CD4-positive, alpha-beta T cell treated with Interleukin-12 subunit alpha and Interleukin-12 subunit beta, for 1 hour (primary cell): ENCODE results near the gene CRY2.
A peak's percentile ranks its signal among the peaks of the same experiment; 100 is the strongest.
"Not testable (repeated sequence)": the region's sequence is repeated elsewhere in the genome, so short reads cannot be mapped to it uniquely, and the experiment has no call there.

Experiments
- DNase-seq: peaks from one replicate; pipeline ENCODE4 v3.0.0-alpha.2; 2020

Gene CRY2

GRCh38 chr11:45811571-45812290 is 35.5 kb upstream of the CRY2 start:
- DNase-seq: no peak

DNA sequence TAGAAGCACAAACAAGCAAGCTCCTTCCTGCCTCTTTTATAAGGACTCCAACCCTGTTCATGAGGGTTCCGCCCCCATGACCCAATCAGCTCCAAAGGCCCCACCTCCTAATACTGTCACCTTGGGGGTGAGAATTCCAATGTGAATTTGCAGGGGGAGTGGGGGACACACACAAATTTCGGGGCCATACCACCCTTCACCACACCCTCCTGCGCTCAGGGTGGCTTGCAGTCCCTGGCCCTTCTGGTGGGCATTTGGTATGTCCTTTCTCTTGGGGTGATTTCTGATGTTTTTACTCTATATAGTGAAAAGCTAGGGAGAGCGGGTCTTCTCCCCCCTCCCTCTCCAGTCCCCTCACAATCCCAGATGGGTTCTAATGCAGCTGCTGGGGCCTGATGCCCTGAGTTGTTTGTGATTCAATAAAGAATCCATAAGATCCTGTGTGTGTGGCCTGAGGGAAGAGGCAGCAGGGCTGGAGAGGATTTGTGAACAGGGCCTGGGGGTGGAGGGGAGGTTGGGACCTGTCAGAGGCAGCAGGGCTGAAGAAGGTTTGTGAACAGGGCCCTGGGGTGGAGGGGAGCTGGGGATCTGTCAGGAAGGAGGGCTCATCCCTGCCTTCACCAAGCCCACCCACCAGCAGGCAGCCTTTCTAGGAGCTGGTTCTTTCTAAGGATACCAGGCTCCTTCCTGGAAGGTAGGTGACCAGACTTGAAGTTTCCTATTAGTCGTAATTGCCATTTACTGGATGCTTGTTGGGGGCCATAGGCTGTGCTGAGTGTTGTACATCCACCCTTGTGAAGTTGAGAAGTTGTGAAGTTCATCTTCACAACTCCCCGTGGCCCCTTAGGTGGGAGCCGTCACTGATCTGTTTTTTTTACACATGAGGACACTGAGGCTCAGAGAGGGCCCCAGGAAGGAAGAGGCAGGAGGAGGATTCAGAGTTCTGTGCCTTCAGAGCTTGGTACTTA is 34.4 kb upstream of the CRY2 start:
- DNase-seq: no peak

- no peak for DNase-seq
These were observed 31.5 kb upstream of the CRY2 start for GRCh38 chr11:45815747-45816146.

- DNase-seq: no peak
These were observed 30.7 kb upstream of the CRY2 start for GRCh38 chr11:45816614-45817013.

DNA sequence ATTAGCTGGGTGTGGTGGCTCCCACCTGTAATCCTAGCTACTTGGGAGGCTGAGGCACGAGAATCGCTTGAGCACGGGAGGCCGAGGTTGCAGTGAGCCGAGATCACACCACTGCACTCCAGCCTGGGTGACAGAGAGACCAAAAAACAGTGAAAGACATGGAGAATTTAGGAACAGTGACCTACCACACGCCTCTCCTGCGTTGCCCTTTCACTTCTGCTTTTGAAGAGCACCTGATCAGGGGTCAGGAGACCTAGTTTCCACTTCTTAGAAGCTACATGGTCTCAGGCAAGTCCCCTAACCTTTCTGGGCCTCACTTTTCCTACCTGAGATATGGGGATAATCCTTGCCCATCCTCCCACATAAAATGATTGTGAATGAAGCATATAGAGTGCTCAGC is 30.1 kb upstream of the CRY2 start:
- DNase-seq: no peak

- DNase-seq: no peak
These were observed 28.2 kb upstream of the CRY2 start for GRCh38 chr11:45818961-45819605.

DNA sequence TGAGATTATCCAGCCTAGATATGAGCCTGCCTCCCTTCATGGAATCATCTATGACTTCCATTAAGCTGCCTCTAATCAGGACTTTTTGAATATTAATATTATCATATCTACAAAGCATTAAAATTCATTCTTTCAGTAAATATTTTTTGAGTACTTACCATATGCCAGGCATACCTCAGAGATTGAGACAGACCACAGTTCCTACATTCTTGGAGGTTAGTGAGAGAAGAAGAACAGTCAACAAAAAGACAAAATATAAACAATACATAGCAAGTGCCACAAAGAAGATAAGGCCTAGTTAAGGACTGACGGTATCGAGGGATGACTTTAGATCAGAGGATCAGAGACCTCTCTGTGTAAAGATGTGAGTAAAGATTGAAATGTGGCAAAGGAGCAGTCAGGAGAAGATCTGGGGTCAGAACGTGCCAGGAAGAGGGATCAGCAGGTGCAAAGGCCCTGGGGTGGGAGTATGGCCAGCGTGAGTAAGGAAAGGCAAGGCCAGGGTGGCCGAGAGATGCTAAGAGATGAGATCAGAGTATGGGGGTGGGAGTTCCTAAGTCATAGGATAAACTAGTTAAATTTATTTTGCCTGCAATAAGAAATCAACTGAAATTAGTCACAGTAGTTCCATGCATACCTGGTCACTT is 26.9 kb upstream of the CRY2 start:
- no peak for DNase-seq

DNA sequence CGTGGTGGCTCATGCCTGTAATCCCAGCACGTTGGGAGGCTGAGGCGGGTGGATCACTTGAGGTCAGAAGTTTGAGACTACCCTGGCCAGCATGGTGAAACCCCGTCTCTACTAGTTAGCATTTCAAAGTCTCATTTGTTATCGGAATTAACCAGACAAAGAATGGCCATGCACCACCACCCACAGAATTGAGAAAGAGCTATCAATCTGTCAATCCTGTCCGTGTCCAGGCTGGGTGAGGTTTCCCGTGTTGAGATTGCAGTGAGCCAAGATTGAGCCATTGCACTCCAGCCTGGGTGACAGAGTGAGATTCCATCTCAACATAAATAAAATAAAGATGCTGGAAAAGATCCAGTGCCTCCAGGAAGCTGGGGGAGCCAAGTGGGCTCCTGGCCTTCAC is 20.8 kb upstream of the CRY2 start:
- not testable (repeated sequence) for DNase-seq

DNA sequence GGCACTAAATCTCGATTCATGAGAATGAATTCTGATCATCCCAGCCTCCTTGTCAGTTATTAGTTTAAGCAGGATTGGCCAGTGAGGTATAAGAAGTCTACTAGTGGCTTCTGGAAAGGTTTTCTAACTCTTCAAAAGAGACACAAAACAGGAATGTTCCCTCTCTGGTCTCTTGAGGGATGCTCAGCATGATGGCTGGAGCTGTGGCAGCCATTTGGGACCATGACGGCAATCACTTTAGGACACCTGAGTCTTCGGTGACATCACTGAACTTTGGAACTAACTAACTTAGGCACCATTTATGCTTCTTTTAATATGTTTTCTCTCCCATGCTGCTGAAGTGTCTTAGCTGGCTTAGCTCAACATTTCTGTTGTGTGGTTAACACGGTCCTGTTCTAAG is 20.2 kb upstream of the CRY2 start:
- DNase-seq: no peak

DNA sequence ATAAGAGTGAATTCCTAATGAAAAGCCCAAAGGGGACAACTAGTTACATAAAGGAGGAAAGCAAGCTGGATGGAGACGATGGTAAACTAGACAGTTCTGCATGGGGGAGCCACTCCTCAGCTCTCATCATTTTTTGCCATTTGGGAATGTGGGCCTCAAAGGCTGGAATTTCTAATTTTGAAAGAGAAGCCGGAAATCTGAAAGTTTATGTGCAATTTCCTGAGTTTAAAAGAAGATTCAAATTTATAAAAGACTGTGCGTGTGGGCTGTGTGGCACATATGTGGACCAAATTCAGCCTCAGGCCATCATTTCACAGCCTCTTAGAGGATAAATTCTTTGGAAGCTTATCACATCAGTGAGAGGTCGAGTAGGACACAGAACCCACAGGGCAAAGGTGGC is 18.3 kb upstream of the CRY2 start:
- no peak for DNase-seq

DNA sequence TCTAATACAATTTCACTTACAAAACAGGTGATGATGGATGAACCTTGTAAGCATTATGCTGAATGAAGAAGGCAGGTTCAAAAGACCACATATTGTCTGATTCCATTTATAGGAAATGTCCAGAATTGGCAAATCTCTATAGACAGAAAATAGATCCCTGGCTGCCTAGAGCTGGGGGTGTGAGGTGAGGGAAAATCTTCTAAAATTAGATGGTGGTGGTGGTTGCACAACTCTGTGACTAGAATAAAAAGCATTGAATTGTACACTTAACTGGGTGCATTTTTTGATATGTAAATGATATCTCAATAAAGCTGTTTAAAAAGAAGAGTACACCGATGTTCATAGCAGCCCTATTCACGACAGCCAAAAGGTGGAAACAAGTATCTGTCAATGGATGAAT is 16.7 kb upstream of the CRY2 start:
- no peak for DNase-seq

GRCh38 chr11:45832811-45833441 is 14.3 kb upstream of the CRY2 start:
- DNase-seq: no peak

DNA sequence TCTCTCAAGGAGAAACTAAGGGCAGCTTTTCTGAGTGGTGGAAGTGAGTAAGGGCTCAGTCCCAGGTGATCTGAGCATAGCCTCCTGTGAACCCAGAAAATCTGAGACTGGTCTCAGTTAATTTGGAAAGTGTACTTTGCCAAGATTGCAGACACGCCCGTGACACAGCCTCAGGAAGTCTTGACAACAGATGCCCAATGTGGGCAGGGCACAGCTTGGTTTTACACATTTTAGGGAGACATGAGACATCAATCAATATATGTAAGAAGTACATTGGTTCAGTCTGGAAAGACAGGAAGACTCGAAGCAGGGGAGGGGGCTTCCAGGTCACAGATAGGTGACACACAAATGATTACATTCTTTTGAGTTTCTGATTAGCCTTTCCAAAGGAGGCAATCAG is 13.5 kb upstream of the CRY2 start:
- no peak for DNase-seq

GRCh38 chr11:45834298-45834756 is 12.9 kb upstream of the CRY2 start:
- peak; percentile 20 for DNase-seq

DNA sequence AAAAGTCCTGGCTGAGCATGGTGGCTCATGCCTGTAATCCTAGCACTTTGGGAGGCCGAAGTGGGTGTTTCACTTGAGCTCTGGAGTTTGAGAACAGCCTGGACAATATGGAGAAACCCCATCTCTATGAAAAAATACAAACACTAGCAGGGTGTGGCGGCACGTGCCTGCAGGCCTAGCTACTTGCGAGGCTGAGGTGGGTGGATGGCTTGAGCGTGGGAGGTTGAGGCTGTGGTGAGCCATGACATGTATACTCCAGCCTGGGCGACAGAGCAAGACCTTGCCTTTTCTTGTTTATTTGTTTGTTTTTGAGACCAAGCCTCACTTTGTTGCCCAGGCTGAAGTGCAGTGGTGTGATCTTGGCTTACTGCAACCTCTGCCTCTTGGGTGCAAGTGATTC is 8.1 kb upstream of the CRY2 start:
- no peak for DNase-seq

DNA sequence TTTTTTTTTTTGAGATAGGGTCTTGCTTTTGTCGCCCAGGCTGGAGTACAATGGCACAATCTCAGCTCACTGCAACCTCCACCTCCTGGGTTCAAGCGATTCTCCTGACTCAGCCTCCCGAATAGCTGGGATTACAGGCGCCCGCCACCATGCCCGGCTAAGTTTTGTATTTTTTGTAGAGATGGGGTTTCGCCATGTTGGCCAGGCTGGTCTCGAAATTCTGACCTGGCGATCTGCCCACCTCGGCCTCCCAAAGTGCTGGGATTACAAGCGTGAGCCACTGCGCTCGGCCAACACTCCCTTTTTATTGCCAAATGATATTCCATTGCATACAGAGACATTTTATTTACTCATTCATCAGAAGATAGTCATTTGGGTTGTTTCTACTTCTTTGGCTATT is 7.0 kb upstream of the CRY2 start:
- not testable (repeated sequence) for DNase-seq

- peak; percentile 95 for DNase-seq
These were observed 3.9 kb upstream of the CRY2 start for GRCh38 chr11:45843158-45843924.

DNA sequence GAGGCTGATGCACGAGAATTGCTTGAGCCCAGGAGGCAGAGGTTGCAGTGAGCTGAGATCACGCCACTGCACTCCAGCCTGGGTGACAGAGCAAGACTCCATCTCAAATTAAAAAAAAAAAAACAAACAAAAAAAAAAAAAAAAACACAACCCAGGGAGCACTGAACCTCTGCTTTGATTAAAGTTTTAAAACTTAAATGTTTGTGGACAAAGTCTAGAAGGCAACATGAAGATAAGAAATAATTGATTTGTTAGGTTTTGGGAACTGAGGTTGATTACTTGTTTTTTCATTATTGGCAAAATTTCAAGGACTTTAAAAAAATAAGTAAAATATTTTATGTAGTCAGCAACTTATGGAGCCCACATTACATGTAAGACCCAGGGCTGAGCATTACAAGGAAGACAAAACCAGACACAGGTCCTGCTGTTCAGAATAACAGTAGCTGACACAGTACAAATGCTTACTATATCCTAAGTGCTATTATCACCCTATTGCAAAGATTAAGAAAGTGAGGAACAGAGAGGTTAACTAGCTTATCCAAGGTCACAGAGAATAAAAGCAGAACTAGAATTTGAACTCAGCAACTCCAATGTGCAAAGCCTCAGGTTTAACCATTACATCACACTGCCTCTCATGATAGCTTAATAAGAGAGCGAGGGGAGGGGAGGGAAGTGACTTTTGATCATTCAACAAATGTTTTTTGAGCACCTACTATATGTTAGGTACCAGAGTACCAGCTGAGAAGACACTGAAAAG is 2.3 kb upstream of the CRY2 start:
- no peak for DNase-seq

DNA sequence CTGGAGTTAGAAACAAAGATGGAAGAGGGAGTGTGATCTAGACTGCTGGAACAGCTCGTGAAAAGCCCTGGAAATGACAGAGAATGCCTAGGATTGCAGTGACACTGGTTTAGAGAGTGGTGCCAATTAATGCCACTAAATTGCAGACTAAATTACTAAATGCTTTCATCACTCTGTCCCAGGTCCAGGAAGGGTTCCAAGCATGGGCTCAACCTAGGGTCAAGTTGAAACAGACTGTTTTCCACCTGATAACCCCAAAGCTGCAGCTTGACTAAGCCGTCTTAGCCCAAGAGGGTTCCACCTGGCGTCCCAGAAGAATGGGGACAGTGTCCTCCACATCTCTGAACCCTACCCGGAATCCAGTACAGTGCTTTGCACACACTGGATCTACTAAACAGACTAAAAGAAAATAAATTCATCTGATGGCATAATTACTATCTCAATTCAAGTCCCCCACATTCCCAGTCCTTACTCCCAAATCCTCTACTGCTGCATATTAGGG is 1.1 kb upstream of the CRY2 start:
- no peak for DNase-seq

DNA sequence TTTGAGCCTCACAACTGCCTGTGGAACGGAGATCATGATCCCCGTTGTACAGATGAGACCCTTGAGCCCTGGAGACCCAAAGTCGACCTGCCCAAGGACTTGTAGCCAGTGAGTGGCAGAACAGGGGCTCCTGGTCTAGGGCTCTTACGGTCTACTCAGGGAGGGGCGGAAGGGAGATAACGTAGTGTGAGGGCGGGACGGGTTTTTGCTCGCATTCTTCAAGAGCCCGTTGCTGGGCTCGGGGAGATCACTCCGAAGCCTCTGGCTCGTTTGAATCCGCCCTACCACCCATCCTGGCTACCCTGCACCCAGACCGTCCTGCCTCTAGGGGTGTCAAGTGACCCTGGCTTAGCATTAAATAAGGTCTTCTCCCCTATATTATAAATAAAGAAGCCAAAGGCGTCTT is 639 bp downstream of the CRY2 start:
- peak; percentile 57 for DNase-seq

DNA sequence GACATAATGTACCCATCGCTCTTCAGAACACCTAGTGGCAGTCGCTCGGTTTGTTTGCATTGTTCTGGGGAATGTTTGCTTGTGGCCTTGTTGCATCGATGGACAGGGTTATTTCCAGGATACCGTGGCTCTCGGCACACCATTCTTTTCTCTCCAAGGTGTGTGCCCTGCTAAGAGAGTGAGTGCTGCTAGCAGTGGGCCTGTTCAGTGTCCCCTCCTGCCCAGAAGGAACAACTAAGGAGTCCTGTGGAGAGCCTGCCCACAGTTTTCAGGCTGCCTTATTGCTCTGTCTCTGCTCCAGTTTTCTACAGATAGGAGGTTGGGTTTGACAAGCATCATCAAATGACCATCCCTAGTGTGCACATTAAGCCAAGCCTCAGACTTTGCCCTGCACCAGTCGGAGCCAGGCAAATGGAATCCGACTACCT is 1.4 kb downstream of the CRY2 start:
- DNase-seq: no peak
